ENCODE measurements around the gene TMC2.
"Not testable (repeated sequence)": the region's sequence is repeated elsewhere in the genome, so short reads cannot be mapped to it uniquely, and the experiment has no call there.

Gene TMC2, protein sequence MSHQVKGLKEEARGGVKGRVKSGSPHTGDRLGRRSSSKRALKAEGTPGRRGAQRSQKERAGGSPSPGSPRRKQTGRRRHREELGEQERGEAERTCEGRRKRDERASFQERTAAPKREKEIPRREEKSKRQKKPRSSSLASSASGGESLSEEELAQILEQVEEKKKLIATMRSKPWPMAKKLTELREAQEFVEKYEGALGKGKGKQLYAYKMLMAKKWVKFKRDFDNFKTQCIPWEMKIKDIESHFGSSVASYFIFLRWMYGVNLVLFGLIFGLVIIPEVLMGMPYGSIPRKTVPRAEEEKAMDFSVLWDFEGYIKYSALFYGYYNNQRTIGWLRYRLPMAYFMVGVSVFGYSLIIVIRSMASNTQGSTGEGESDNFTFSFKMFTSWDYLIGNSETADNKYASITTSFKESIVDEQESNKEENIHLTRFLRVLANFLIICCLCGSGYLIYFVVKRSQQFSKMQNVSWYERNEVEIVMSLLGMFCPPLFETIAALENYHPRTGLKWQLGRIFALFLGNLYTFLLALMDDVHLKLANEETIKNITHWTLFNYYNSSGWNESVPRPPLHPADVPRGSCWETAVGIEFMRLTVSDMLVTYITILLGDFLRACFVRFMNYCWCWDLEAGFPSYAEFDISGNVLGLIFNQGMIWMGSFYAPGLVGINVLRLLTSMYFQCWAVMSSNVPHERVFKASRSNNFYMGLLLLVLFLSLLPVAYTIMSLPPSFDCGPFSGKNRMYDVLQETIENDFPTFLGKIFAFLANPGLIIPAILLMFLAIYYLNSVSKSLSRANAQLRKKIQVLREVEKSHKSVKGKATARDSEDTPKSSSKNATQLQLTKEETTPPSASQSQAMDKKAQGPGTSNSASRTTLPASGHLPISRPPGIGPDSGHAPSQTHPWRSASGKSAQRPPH

DNA sequence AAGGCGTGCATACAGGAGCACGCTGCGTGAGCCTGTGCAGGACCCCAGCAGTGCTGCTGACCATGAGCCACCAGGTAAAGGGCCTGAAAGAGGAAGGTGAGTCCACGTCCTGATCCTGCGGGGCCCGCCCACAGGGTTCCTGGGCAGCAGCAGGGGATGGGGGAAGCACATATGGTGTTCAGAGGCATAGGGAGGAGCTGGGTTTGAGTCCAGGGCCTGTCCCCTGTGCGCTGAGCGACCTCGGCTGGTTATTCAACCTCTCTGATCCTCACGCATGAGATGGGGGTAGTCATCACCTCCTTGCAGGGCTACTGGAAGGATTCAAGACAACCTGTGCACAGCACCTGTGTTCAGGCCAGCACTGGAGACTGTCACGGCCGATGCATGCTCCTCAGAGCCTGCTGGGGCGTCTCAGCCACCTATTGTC lies at the start of gene TMC2:
Gene TMC2 (plus strand): TSS at position 14 of the 427 bp plus-strand sequence. CDS start 49 bp downstream, at position 63.
- no peak for TF ChIP-seq CTCF (IDR thresholded peaks at IDR 0.05; ENCODE audit: low read length, missing control alignments)
- DNase-seq (ENCODE audit: low read depth), result no peak
- no peak within 1 kb of the TSS for H3K4me3 ChIP-seq (replicated peaks; ENCODE audit: low read depth, low read length)

DNA sequence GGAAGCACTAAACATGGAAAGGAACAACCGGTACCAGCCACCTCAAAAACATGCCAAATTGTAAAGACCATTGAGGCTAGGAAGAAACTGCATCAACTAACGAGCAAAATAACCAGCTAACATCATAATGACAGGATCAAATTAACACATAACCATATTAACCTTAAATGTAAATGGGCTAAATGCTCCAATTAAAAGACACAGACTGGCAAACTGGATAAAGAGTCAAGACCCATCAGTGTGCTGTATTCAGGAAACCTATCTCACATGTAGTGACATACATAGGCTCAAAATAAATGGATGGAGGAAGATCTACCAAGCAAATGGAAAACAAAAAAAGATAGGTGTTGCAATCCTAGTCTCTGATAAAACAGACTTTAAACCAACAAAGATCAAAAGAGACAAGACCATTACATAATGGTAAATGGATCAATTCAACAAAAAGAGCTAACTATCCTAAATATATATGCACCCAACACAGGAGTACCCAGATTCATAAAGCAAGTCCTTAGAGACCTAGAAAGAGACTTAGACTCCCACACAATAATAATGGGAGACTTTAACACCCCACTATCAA lies 33.5 kb upstream of the TMC2 start:
- DNase-seq (ENCODE audit: low read depth); H3K4me3 ChIP-seq (replicated peaks; ENCODE audit: low read depth, low read length): not testable (repeated sequence)

DNA sequence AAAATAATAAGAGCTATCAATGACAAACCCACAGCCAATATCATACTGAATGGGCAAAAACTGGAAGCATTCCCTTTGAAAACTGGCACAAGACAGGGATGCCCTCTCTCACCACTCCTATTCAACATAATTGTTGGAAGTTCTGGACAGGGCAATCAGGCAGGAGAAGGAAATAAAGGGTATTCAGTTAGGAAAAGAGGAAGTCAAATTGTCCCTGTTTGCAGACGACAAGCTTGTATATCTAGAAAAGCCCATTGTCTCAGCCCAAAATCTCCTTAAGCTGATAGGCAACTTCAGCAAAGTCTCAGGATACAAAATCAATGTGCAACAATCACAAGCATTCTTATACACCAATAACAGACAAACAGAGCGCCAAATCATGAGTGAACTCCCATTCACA lies 31.6 kb upstream of the TMC2 start:
- H3K4me3 ChIP-seq (replicated peaks; ENCODE audit: low read depth, low read length); DNase-seq (ENCODE audit: low read depth): not testable (repeated sequence)

DNA sequence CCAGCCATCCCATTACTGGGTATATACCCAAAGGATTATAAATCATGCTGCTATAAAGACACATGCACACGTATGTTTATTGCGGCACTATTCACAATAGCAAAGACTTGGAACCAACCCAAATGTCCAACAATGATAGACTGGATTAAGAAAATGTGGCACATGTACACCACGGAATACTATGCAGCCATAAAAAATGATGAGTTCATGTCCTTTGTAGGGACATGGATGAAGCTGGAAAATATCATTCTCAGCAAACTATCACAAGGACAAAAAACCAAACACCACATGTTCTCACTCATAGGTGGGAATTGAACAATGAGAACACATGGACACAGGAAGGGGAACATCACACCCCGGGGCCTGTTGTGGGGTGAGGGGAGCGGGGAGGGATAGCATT lies 29.9 kb upstream of the TMC2 start:
- not testable (repeated sequence) for DNase-seq (ENCODE audit: low read depth); H3K4me3 ChIP-seq (replicated peaks; ENCODE audit: low read depth, low read length)

DNA sequence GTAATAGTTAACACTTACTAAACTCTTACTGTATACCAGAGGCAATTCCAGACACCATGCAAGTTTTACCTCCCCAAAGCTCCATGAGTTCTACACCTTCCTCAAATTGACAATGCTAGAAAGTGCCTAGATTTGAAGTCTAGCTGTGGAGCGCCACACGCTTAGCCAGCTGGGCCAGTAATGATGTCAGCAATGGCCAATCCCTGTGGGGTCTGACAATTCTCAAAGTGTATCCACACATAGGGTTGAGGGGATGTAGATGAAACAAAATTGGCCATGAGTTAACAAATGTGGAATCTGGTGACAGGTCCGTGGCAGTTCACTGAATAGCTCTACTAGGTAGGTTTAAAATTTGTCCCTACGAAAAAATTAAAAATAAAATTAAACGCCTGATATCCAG lies 28.9 kb upstream of the TMC2 start:
- peak overlapping the region; percentile 76 for H3K4me3 ChIP-seq (replicated peaks; ENCODE audit: low read depth, low read length)
- TF ChIP-seq CTCF (IDR thresholded peaks at IDR 0.05; ENCODE audit: low read length, missing control alignments), result no peak
- DNase-seq (ENCODE audit: low read depth), result no peak

- peak; percentile 34 for DNase-seq (ENCODE audit: low read depth)
- TF ChIP-seq CTCF (IDR thresholded peaks at IDR 0.05; ENCODE audit: low read length, missing control alignments), result no peak
- H3K4me3 ChIP-seq (replicated peaks; ENCODE audit: low read depth, low read length), result peak overlapping the region; percentile 76
These were observed 28.3 kb upstream of the TMC2 start for GRCh38 chr20:2507875-2508630.

GRCh38 chr20:2508631-2509467 lies 27.5 kb upstream of the TMC2 start, which contains the start of gene ZNF343:
Gene ZNF343 (minus strand): TSS chr20:2508915. CDS start chr20:2493895, 15,020 bp downstream.
- DNase-seq (ENCODE audit: low read depth), result peak; percentile 81
- H3K4me3 ChIP-seq (replicated peaks; ENCODE audit: low read depth, low read length), result peak within 1 kb of the TSS; percentile 76
- TF ChIP-seq CTCF (IDR thresholded peaks at IDR 0.05; ENCODE audit: low read length, missing control alignments), result no peak

All from fibroblast of pulmonary artery (primary cell).